K562 (cell line): Measurements from ENCODE around the gene AHCY.

Source experiments
- EP300 ChIP-seq: IDR thresholded peaks from 2 replicates; pipeline ENCODE4 v1.6.1; 2012; ENCODE audit warnings: low read length, improper control_type of control experiment
- LEF1 ChIP-seq: fragments of 450-650 bp; IDR thresholded peaks from 2 replicates; pipeline ENCODE4 v1.6.1; 2016; ENCODE audit warnings: mild to moderate bottlenecking
- POLR2A ChIP-seq: fragments of 450-650 bp; conservative IDR thresholded peaks from 2 replicates; pipeline ENCODE4 v1.6.1; 2016
- POLR2B ChIP-seq: fragments of 450-650 bp; IDR thresholded peaks from 2 replicates; pipeline ENCODE4 v1.6.1; 2018; ENCODE audit warnings: low read depth; ENCODE audit not compliant: partially characterized antibody
- TF ChIP-seq, protein P1 (sequence below): fragments of 450-650 bp; IDR thresholded peaks from 2 replicates; pipeline ENCODE4 v1.6.1; 2016
- TF ChIP-seq, protein P2 (sequence below), 2 experiments: fragments of 450-650 bp; IDR thresholded peaks; 2 replicates each; pipeline ENCODE4 v1.6.1; 2016; ENCODE audit warnings: mild to moderate bottlenecking in 2 of 2, borderline replicate concordance in 1 of 2, low read depth in 1 of 2, moderate library complexity in 1 of 2
- TF ChIP-seq, protein P3 (sequence below), 3 experiments: IDR thresholded peaks in 2 of 3; conservative IDR thresholded peaks in 1 of 3; 2 replicates each; pipeline ENCODE4 v1.5.1; 2011 to 2012; ENCODE audit warnings: low read length in 3 of 3, mild to moderate bottlenecking in 3 of 3, control low read depth in 2 of 3, improper control_type of control experiment in 1 of 3, inconsistent platforms in 1 of 3, low read depth in 1 of 3, mixed read lengths in 1 of 3, moderate library complexity in 1 of 3; ENCODE audit not compliant: insufficient read depth in 2 of 3
- TF ChIP-seq, protein P4 (sequence below), 2 experiments: fragments of 450-650 bp in 1 of 2; sonication (generic) in 1 of 2; formaldehyde crosslinking in 1 of 2; IDR thresholded peaks in 1 of 2; conservative IDR thresholded peaks in 1 of 2; 2 replicates each; pipeline versions ENCODE4 v1.6.1 to v1.8.1; 2016 to 2023; ENCODE audit warnings: mild to moderate bottlenecking in 2 of 2, moderate library complexity in 2 of 2, inconsistent platforms in 1 of 2, missing genetic modification reagents in 1 of 2
- TF ChIP-seq, protein P5 (sequence below): sonication (generic); formaldehyde crosslinking; IDR thresholded peaks from 2 replicates; pipeline ENCODE4 v1.8.0; 2022; ENCODE audit warnings: missing genetic modification reagents, mild to moderate bottlenecking, moderate library complexity, borderline replicate concordance

DNA sequence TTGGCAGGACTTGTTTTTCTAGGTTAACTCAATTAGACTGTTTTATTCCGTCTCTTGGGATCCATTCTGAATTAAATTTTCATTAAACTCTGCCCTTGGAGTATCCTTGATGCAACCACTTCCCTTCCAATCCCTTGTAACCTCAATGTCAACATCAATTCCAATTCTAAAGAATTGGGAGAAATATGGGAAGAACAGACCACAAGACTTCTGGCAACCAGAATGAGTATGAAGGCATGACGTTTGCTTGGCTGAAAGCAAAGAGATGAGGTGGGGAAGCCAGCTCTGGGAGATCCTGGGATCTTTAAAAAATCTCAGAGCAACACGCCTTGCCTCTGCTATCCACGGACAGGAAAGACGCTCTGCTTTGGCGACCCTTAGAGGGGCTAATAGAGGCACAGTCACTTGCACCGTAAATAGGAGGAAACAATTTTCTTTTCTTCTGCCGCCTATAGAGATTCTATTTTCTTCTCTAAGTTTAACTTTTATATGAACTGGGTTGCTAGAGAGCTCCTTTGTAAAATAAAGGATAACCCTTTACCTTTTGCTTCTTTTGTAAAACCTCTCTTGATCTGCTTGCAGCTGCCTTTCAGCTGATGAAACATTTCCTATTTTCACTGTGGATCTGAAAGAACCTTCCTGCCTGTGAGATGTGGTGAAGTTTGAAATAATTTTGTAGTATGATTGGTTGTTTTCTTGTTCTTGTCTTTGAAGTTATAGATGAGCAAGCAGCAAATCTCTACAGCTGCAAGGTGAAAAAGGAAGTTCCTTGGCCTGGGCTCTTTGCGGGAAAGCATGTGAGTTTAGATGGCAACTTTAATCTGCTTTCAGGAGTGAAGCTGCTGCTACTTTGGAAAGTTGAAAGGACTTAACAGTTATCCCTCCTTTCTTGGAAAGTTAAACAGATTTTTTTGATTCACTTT, 62.2 kb downstream of the AHCY start, which contains the start of gene ASIP:
- TF ChIP-seq, protein P1, sequence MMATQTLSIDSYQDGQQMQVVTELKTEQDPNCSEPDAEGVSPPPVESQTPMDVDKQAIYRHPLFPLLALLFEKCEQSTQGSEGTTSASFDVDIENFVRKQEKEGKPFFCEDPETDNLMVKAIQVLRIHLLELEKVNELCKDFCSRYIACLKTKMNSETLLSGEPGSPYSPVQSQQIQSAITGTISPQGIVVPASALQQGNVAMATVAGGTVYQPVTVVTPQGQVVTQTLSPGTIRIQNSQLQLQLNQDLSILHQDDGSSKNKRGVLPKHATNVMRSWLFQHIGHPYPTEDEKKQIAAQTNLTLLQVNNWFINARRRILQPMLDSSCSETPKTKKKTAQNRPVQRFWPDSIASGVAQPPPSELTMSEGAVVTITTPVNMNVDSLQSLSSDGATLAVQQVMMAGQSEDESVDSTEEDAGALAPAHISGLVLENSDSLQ: no peak
- TF ChIP-seq POLR2B (no peak), POLR2A (no peak), LEF1 (no peak), EP300 (no peak)
- TF ChIP-seq, protein P2, sequence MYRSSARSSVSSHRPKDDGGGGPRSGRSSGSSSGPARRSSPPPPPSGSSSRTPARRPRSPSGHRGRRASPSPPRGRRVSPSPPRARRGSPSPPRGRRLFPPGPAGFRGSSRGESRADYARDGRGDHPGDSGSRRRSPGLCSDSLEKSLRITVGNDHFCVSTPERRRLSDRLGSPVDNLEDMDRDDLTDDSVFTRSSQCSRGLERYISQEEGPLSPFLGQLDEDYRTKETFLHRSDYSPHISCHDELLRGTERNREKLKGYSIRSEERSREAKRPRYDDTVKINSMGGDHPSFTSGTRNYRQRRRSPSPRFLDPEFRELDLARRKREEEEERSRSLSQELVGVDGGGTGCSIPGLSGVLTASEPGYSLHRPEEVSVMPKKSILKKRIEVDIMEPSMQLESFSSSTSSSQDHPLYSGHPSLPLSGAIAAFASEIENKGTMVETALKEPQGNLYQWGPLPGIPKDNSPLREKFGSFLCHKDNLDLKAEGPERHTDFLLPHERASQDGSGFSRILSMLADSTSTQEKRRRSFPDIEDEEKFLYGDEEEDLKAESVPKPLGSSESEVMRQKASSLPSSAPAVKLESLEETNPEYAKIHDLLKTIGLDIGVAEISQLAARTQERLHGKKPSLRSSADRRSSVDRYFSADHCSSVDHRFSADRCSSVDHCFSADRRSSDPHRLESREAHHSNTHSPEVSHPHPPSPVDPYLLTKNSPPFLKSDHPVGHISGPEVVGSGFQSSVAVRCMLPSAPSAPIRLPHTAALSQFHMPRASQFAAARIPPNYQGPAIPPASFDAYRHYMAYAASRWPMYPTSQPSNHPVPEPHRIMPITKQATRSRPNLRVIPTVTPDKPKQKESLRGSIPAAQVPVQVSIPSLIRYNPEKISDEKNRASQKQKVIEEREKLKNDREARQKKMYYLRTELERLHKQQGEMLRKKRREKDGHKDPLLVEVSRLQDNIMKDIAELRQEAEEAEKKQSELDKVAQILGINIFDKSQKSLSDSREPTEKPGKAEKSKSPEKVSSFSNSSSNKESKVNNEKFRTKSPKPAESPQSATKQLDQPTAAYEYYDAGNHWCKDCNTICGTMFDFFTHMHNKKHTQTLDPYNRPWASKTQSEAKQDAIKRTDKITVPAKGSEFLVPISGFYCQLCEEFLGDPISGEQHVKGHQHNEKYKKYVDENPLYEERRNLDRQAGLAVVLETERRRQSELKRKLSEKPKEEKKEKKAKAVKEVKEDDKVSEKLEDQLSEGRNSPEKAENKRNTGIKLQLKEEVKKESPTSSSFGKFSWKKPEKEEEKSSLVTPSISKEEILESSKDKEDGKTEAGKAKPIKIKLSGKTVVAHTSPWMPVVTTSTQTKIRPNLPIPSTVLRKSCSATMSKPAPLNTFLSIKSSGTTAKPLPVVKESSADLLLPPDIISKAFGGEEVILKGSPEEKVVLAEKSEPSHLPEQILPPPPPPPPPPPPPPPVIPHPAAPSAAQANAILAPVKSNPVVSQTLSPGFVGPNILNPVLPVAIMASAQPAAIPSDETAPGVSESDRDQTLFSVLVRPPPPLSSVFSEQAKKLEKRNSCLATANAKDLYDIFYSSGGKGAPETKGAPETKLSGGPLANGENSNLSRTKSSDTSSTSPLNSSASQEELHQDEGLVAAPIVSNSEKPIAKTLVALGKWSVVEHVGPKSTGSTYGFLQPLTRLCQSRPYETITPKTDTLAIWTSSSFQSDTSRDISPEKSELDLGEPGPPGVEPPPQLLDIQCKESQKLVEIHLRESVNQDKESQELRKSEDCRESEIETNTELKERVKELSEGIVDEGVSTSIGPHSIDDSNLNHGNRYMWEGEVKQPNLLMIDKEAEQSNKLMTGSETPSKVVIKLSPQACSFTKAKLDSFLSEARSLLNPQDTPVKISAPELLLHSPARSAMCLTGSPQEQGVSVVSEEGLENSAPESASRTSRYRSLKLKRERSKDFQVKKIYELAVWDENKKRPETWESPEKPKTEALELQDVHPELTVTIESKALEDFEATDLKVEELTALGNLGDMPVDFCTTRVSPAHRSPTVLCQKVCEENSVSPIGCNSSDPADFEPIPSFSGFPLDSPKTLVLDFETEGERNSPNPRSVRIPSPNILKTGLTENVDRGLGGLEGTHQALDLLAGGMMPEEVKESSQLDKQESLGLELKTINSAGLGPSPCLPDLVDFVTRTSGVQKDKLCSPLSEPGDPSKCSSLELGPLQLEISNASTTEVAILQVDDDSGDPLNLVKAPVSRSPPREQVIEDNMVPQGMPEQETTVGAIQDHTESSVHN (IDR thresholded peaks at IDR 0.05; ENCODE audit: borderline replicate concordance in 1 of 2, low read depth in 1 of 2): no peak
- TF ChIP-seq, protein P3, sequence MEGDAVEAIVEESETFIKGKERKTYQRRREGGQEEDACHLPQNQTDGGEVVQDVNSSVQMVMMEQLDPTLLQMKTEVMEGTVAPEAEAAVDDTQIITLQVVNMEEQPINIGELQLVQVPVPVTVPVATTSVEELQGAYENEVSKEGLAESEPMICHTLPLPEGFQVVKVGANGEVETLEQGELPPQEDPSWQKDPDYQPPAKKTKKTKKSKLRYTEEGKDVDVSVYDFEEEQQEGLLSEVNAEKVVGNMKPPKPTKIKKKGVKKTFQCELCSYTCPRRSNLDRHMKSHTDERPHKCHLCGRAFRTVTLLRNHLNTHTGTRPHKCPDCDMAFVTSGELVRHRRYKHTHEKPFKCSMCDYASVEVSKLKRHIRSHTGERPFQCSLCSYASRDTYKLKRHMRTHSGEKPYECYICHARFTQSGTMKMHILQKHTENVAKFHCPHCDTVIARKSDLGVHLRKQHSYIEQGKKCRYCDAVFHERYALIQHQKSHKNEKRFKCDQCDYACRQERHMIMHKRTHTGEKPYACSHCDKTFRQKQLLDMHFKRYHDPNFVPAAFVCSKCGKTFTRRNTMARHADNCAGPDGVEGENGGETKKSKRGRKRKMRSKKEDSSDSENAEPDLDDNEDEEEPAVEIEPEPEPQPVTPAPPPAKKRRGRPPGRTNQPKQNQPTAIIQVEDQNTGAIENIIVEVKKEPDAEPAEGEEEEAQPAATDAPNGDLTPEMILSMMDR (IDR thresholded peaks at IDR 0.05 in 2 of 3, conservative IDR thresholded peaks at IDR 0.05 in 1 of 3; ENCODE audit: insufficient read depth in 2 of 3, low read depth in 1 of 3, low read length in 3 of 3): no peak
- TF ChIP-seq, protein P4, sequence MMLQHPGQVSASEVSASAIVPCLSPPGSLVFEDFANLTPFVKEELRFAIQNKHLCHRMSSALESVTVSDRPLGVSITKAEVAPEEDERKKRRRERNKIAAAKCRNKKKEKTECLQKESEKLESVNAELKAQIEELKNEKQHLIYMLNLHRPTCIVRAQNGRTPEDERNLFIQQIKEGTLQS (IDR thresholded peaks at IDR 0.05): no peak
- TF ChIP-seq, protein P4 (CRISPR knock-in tag; conservative IDR thresholded peaks at IDR 0.05): no peak
- TF ChIP-seq, protein P5, sequence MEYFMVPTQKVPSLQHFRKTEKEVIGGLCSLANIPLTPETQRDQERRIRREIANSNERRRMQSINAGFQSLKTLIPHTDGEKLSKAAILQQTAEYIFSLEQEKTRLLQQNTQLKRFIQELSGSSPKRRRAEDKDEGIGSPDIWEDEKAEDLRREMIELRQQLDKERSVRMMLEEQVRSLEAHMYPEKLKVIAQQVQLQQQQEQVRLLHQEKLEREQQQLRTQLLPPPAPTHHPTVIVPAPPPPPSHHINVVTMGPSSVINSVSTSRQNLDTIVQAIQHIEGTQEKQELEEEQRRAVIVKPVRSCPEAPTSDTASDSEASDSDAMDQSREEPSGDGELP (CRISPR knock-in tag): no peak
